Brain microvascular endothelial cell (primary cell): ENCODE data around the gene APP.
"Not testable (repeated sequence)": the region's sequence is repeated elsewhere in the genome, so short reads cannot be mapped to it uniquely, and the experiment has no call there.

Source experiments
- DNase-seq: peaks from one replicate; pipeline ENCODE4 v3.0.0-alpha.2; 2020
- H3K27ac ChIP-seq: fragments of 250-450 bp; sonication (Bioruptor Pico); 2 replicates; pipeline ENCODE4 v1.5.1; 2020; ENCODE audit warnings: mild to moderate bottlenecking, moderate library complexity
- H3K27me3 ChIP-seq: fragments of 250-450 bp; sonication (Bioruptor Pico); replicated peaks from 2 replicates; pipeline ENCODE4 v1.5.1; 2020; ENCODE audit warnings: mild to moderate bottlenecking
- H3K36me3 ChIP-seq: fragments of 250-450 bp; sonication (Bioruptor Pico); replicated peaks from 2 replicates; pipeline ENCODE4 v1.5.1; 2020; ENCODE audit warnings: mild to moderate bottlenecking
- H3K4me3 ChIP-seq: 2 replicates; pipeline ENCODE4 v1.5.1; 2011; ENCODE audit warnings: low read depth, mild to moderate bottlenecking, control low read depth, low read length, moderate library complexity
- CTCF ChIP-seq: IDR thresholded peaks from 2 replicates; pipeline ENCODE4 v1.5.1; 2011; ENCODE audit warnings: low read depth, mild to moderate bottlenecking, moderate library complexity, low read length, control low read depth, inconsistent platforms; ENCODE audit errors: missing control alignments
- in situ Hi-C: cut with HindIII; loops from 2 replicates; pipeline ENCODE4 v1.10.0; 2017; ENCODE audit warnings: low sequenced_read_pairs, low pct_ligation_motif_present

The APP gene

GRCh38 chr21:26020510-26020909 is 150.1 kb downstream of the APP start:
- DNase-seq, result no peak
- Histone ChIP-seq H3K36me3 (peaks cover 10% of the 10 kb centered on the region), H3K4me3 (no peak overlapping the region), H3K27ac (no peak overlapping the region), H3K27me3 (no peaks in the 10 kb centered on the region)
- in situ Hi-C loops, result no loop called here
- TF ChIP-seq CTCF, result no peak

- in situ Hi-C loops, result no loop called here
- no peak for TF ChIP-seq CTCF
- DNase-seq, result no peak
- peaks cover 10% of the 10 kb centered on the region for H3K36me3 ChIP-seq
- no peak overlapping the region for H3K27ac ChIP-seq
- no peaks in the 10 kb centered on the region for H3K27me3 ChIP-seq
- no peak overlapping the region for H3K4me3 ChIP-seq
These were observed 150.5 kb downstream of the APP start for GRCh38 chr21:26020081-26020480.

GRCh38 chr21:26019236-26019635 is 151.3 kb downstream of the APP start:
- H3K4me3 ChIP-seq, result no peak overlapping the region
- in situ Hi-C loops, result no loop called here
- no peak for TF ChIP-seq CTCF
- H3K27me3 ChIP-seq, result no peaks in the 10 kb centered on the region
- no peak for DNase-seq
- peaks cover 10% of the 10 kb centered on the region for H3K36me3 ChIP-seq
- H3K27ac ChIP-seq, result no peak overlapping the region

- Histone ChIP-seq H3K27me3 (no peaks in the 10 kb centered on the region), H3K36me3 (peaks cover 2% of the 10 kb centered on the region), H3K4me3 (no peak overlapping the region), H3K27ac (no peak overlapping the region)
- DNase-seq, result no peak
- in situ Hi-C loops, result no loop called here
- TF ChIP-seq CTCF, result no peak
These were observed 156.6 kb downstream of the APP start for GRCh38 chr21:26013970-26014369.

DNA sequence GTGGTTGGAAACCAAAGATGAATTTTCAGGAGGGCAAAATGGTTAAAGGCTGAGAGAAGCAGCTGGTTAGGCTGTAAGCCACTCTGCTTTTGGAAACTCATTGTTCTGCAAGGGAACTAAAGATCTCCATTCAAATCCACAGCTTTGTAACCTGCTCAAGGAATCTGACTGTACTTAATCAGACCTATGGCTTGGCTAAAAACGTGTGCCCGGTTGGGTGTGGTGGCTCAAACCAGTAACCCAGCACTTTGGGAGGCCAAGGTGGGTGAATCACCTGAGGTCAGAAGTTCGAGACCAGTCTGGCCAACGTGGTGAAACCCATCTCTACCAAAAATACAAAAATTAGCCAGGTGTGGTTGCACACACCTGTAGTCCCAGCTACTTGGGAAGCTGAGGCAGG is 158.1 kb downstream of the APP start:
- H3K27me3 ChIP-seq, H3K4me3 ChIP-seq, H3K27ac ChIP-seq, in situ Hi-C loops, DNase-seq, H3K36me3 ChIP-seq: not testable (repeated sequence)

DNA sequence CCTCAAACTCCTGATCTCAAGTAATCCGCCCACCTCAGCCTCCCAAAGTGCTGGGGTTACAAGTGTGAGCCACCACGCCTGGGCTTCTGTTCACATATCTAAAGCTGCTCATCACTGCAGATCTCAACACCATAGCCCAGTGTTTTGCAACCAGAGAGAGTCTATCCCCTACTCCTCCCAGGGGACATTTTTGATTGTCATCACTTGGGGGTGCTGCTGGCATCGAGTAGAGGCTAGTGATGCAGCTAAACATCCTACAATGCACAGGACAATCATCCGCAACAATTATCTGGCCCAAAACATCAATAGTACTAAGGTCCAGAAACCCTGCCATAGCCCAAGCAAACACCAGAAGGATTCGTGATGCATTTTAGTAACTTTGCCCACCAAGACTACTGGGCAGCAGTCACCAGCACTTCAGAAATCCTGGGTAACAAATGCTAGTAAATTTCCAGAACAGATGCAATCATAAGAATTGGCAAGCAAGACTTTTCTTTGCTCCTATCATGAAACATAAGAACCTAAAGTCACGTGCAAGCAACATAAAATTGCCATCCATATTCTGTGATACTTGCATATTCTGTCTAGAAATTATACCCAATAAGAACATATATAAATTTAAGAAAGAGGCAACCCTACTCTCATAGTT is 159.2 kb downstream of the APP start:
- in situ Hi-C loops, result no loop called here
- DNase-seq, result no peak
- no peak overlapping the region for H3K4me3 ChIP-seq
- no peak for TF ChIP-seq CTCF
- H3K27ac ChIP-seq, result no peak overlapping the region
- peaks cover 2% of the 10 kb centered on the region for H3K36me3 ChIP-seq
- no peaks in the 10 kb centered on the region for H3K27me3 ChIP-seq
